ENCODE data around the gene GPD1. TPM values are rescaled to one million over a fixed set of nuclear protein-coding genes. Genes with fewer than 3 reads are reported as not detected.

GPD1 gene
- total RNA-seq, 3 donors from 2014 or later, result 235 to 4,731 (median 280) TPM

- no peaks in the 10 kb centered on the region for H3K9me3 ChIP-seq
- no peak overlapping the region for H3K27ac ChIP-seq
- H3K36me3 ChIP-seq, result peaks cover 9% of the 10 kb centered on the region
- H3K4me1 ChIP-seq, result peaks cover 0 to 11% of the 10 kb centered on the region in 2 donors
- H3K4me3 ChIP-seq, result no peak overlapping the region
- no peak for TF ChIP-seq POLR2A (IDR thresholded peaks at IDR 0.05)
- TF ChIP-seq POLR2AphosphoS5 (IDR thresholded peaks at IDR 0.05), result no peak
- no peak for TF ChIP-seq CTCF (IDR thresholded peaks at IDR 0.05)
- intact Hi-C loops (cut with DNase I; ENCODE audit: low total_unique reads), result no loop called here
- no peaks in the 10 kb centered on the region for H3K27me3 ChIP-seq
- DNase-seq (ENCODE audit: low spot score in 2 of 2), result no peak
Observed at GRCh38 chr12:50100561-50100960, 3.2 kb upstream of the GPD1 start.

GRCh38 chr12:50101663-50102062 lies 2.1 kb upstream of the GPD1 start:
- no peak for DNase-seq (ENCODE audit: low spot score in 2 of 2)
- TF ChIP-seq CTCF (IDR thresholded peaks at IDR 0.05) (peak in 1 of 3 donors; percentile 36), POLR2A (IDR thresholded peaks at IDR 0.05) (no peak), POLR2AphosphoS5 (IDR thresholded peaks at IDR 0.05) (no peak)
- Histone ChIP-seq H3K4me1 (peaks cover 0 to 11% of the 10 kb centered on the region in 2 donors), H3K4me3 (no peak overlapping the region), H3K9me3 (no peaks in the 10 kb centered on the region), H3K36me3 (peaks cover 4% of the 10 kb centered on the region), H3K27me3 (no peaks in the 10 kb centered on the region), H3K27ac (no peak overlapping the region)
- intact Hi-C loops (cut with DNase I; ENCODE audit: low total_unique reads), result no loop called here

GRCh38 chr12:50102131-50102531 lies 1.7 kb upstream of the GPD1 start:
- no peak overlapping the region for H3K4me3 ChIP-seq
- DNase-seq (ENCODE audit: low spot score in 2 of 2), result no peak
- H3K9me3 ChIP-seq, result no peaks in the 10 kb centered on the region
- H3K4me1 ChIP-seq, result peaks cover 0 to 11% of the 10 kb centered on the region in 2 donors
- no peaks in the 10 kb centered on the region for H3K27me3 ChIP-seq
- no peak for TF ChIP-seq POLR2A (IDR thresholded peaks at IDR 0.05)
- intact Hi-C loops (cut with DNase I; ENCODE audit: low total_unique reads), result no loop called here
- no peaks in the 10 kb centered on the region for H3K36me3 ChIP-seq
- no peak overlapping the region for H3K27ac ChIP-seq

DNA sequence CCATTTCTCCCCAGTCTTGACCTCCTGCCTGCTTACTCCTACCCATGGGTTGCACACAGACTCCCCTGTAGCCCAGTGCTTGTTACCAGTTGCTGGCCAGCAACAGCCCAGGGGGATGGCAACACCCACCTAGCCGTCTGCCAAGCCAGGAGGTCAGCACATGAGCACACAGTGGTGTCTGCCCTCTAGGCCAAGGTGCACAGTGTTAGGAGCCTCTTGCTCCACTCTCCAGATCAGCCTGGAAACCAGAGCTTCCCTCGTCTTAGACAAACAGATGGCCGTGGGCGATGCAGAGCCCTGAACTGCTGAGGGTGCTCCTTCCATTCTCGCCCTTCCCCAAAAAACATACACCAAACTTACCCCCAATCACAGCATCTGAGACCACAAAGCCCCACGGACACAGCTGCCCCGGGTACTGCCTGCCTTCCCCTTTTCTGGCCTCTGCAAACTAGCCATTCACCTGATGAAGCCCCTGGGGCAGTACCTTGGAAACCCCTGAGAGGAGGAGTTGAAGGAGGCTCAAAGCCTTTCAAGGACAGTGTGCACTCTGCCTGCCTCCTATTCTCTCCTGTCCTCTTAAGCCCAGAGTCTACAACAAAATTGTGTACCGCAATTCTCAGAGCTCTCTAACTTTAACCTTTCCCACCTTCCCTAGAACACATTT lies 1.0 kb upstream of the GPD1 start:
- TF ChIP-seq CTCF (IDR thresholded peaks at IDR 0.05), result no peak
- Histone ChIP-seq H3K27ac (peak overlapping the region in 1 of 2 donors; percentile 53), H3K36me3 (no peaks in the 10 kb centered on the region), H3K27me3 (no peaks in the 10 kb centered on the region), H3K4me3 (no peak overlapping the region), H3K4me1 (peaks cover 0 to 11% of the 10 kb centered on the region in 2 donors), H3K9me3 (no peaks in the 10 kb centered on the region)
- no peak for DNase-seq (ENCODE audit: low spot score in 2 of 2)
- intact Hi-C loops (cut with DNase I; ENCODE audit: low total_unique reads), result no loop called here

GRCh38 chr12:50103351-50103750 lies 457 bp upstream of the GPD1 start:
- TF ChIP-seq CTCF (IDR thresholded peaks at IDR 0.05), result no peak
- no peak for TF ChIP-seq POLR2AphosphoS5 (IDR thresholded peaks at IDR 0.05)
- no peak for TF ChIP-seq POLR2A (IDR thresholded peaks at IDR 0.05)
- Histone ChIP-seq H3K4me1 (peaks cover 0 to 11% of the 10 kb centered on the region in 2 donors), H3K36me3 (no peaks in the 10 kb centered on the region), H3K27me3 (no peaks in the 10 kb centered on the region), H3K27ac (peak overlapping the region; percentile 20 to 64), H3K9me3 (no peaks in the 10 kb centered on the region), H3K4me3 (no peak overlapping the region)
- intact Hi-C loops (cut with DNase I; ENCODE audit: low total_unique reads), result no loop called here
- no peak for DNase-seq (ENCODE audit: low spot score in 2 of 2)
